Measurements from ENCODE around the gene RND1.

The RND1 gene

GRCh38 chr12:48824905-48825304, 40.8 kb downstream of the RND1 start:
- no peak overlapping the region for H2BK12ac ChIP-seq (ENCODE audit: low read length)
- no peak for DNase-seq
- no peak overlapping the region for H2BK120ac ChIP-seq (ENCODE audit: insufficient read depth, low read length, poor library complexity)
- H4K12ac ChIP-seq (ENCODE audit: low read depth, low read length) = no peak overlapping the region
- no peak overlapping the region for H3K27ac ChIP-seq (ENCODE audit: low read depth, low read length)
- peaks cover 58 to 67% of the 10 kb centered on the region in 2 experiments for H3K36me3 ChIP-seq (ENCODE audit: control insufficient read depth in 1 of 2, insufficient read depth in 2 of 2, low read length in 2 of 2)
- no peak overlapping the region for H4K8ac ChIP-seq (ENCODE audit: low read depth, low read length)
- no peaks in the 10 kb centered on the region for H3K27me3 ChIP-seq (ENCODE audit: insufficient read depth, low read length)
- H3K4me1 ChIP-seq (ENCODE audit: control insufficient read depth in 1 of 2, insufficient read depth in 2 of 2, low read length in 2 of 2) = peaks cover 0 to 4% of the 10 kb centered on the region in 2 experiments
- H2AFZ ChIP-seq (ENCODE audit: insufficient read depth, low read length, poor library complexity) = no peak overlapping the region
- no peak overlapping the region for H3K4ac ChIP-seq (ENCODE audit: low read depth, low read length)
- H3K4me2 ChIP-seq (ENCODE audit: low read length) = no peak overlapping the region
- H3K23ac ChIP-seq (ENCODE audit: low read length) = no peak overlapping the region
- H3K79me1 ChIP-seq (ENCODE audit: low read length) = no peaks in the 10 kb centered on the region
- H3K9me3 ChIP-seq (ENCODE audit: insufficient read depth, low read depth, low read length) = peaks cover 2% of the 10 kb centered on the region
- WGBS (ENCODE audit: extremely low coverage, insufficient coverage, insufficient read length) = no CpG with 5 or more reads among the region's 4 CpGs
- H3K9ac ChIP-seq (ENCODE audit: low read length) = no peak overlapping the region
- no peak overlapping the region for H3K18ac ChIP-seq (ENCODE audit: low read length)
- no peaks in the 10 kb centered on the region for H3K79me2 ChIP-seq (ENCODE audit: control insufficient read depth, insufficient read depth, low read length, poor library complexity)
- no peak overlapping the region for H3K4me3 ChIP-seq (ENCODE audit: low read depth, low read length)
- no peak overlapping the region for H4K91ac ChIP-seq (ENCODE audit: low read depth, low read length)
- H2BK5ac ChIP-seq (ENCODE audit: low read depth, low read length, poor library complexity) = no peak overlapping the region
- no peak overlapping the region for H2AK5ac ChIP-seq (ENCODE audit: low read length)
- H3K14ac ChIP-seq (ENCODE audit: low read length) = no peak overlapping the region

- Histone ChIP-seq H3K4ac (ENCODE audit: low read depth, low read length) (no peak overlapping the region), H2AFZ (ENCODE audit: insufficient read depth, low read length, poor library complexity) (no peak overlapping the region), H3K4me2 (ENCODE audit: low read length) (no peak overlapping the region), H4K91ac (ENCODE audit: low read depth, low read length) (no peak overlapping the region), H3K27ac (ENCODE audit: low read depth, low read length) (no peak overlapping the region), H3K4me3 (ENCODE audit: low read depth, low read length) (no peak overlapping the region), H2AK5ac (ENCODE audit: low read length) (no peak overlapping the region), H2BK120ac (ENCODE audit: insufficient read depth, low read length, poor library complexity) (no peak overlapping the region), H3K23ac (ENCODE audit: low read length) (no peak overlapping the region), H3K79me1 (ENCODE audit: low read length) (no peaks in the 10 kb centered on the region), H3K14ac (ENCODE audit: low read length) (no peak overlapping the region), H3K79me2 (ENCODE audit: control insufficient read depth, insufficient read depth, low read length, poor library complexity) (no peaks in the 10 kb centered on the region), H3K9ac (ENCODE audit: low read length) (no peak overlapping the region), H2BK5ac (ENCODE audit: low read depth, low read length, poor library complexity) (no peak overlapping the region), H3K9me3 (ENCODE audit: insufficient read depth, low read depth, low read length) (peaks cover 2% of the 10 kb centered on the region), H3K36me3 (ENCODE audit: control insufficient read depth in 1 of 2, insufficient read depth in 2 of 2, low read length in 2 of 2) (peaks cover 50 to 59% of the 10 kb centered on the region in 2 experiments), H4K12ac (ENCODE audit: low read depth, low read length) (no peak overlapping the region), H2BK12ac (ENCODE audit: low read length) (no peak overlapping the region), H3K18ac (ENCODE audit: low read length) (no peak overlapping the region), H3K4me1 (ENCODE audit: control insufficient read depth in 1 of 2, insufficient read depth in 2 of 2, low read length in 2 of 2) (peaks cover 4 to 8% of the 10 kb centered on the region in 2 experiments), H4K8ac (ENCODE audit: low read depth, low read length) (no peak overlapping the region), H3K27me3 (ENCODE audit: insufficient read depth, low read length) (no peaks in the 10 kb centered on the region)
- 100% methylated on average over 1 of the region's 12 CpGs for WGBS (ENCODE audit: extremely low coverage, insufficient coverage, insufficient read length)
- DNase-seq = no peak
Observed at GRCh38 chr12:48824112-48824511, 41.6 kb downstream of the RND1 start.

GRCh38 chr12:48823281-48823680, 42.4 kb downstream of the RND1 start:
- Histone ChIP-seq H3K79me2 (ENCODE audit: control insufficient read depth, insufficient read depth, low read length, poor library complexity) (peaks cover 2% of the 10 kb centered on the region), H2BK5ac (ENCODE audit: low read depth, low read length, poor library complexity) (no peak overlapping the region), H4K91ac (ENCODE audit: low read depth, low read length) (no peak overlapping the region), H3K9me3 (ENCODE audit: insufficient read depth, low read depth, low read length) (peaks cover 2% of the 10 kb centered on the region), H3K4me1 (ENCODE audit: control insufficient read depth in 1 of 2, insufficient read depth in 2 of 2, low read length in 2 of 2) (peaks cover 6 to 12% of the 10 kb centered on the region in 2 experiments), H2AK5ac (ENCODE audit: low read length) (no peak overlapping the region), H2AFZ (ENCODE audit: insufficient read depth, low read length, poor library complexity) (no peak overlapping the region), H3K27ac (ENCODE audit: low read depth, low read length) (no peak overlapping the region), H2BK12ac (ENCODE audit: low read length) (no peak overlapping the region), H4K8ac (ENCODE audit: low read depth, low read length) (no peak overlapping the region), H3K23ac (ENCODE audit: low read length) (no peak overlapping the region), H3K4me2 (ENCODE audit: low read length) (no peak overlapping the region), H3K9ac (ENCODE audit: low read length) (no peak overlapping the region), H4K12ac (ENCODE audit: low read depth, low read length) (no peak overlapping the region), H2BK120ac (ENCODE audit: insufficient read depth, low read length, poor library complexity) (no peak overlapping the region), H3K18ac (ENCODE audit: low read length) (no peak overlapping the region), H3K79me1 (ENCODE audit: low read length) (peaks cover 7% of the 10 kb centered on the region), H3K36me3 (ENCODE audit: control insufficient read depth in 1 of 2, insufficient read depth in 2 of 2, low read length in 2 of 2) (peaks cover 43 to 51% of the 10 kb centered on the region in 2 experiments), H3K4ac (ENCODE audit: low read depth, low read length) (no peak overlapping the region), H3K14ac (ENCODE audit: low read length) (no peak overlapping the region), H3K27me3 (ENCODE audit: insufficient read depth, low read length) (no peaks in the 10 kb centered on the region), H3K4me3 (ENCODE audit: low read depth, low read length) (no peak overlapping the region)
- DNase-seq = no peak
- WGBS (ENCODE audit: extremely low coverage, insufficient coverage, insufficient read length) = no CpG with 5 or more reads among the region's 11 CpGs

- H3K4me1 ChIP-seq (ENCODE audit: control insufficient read depth in 1 of 2, insufficient read depth in 2 of 2, low read length in 2 of 2) = peaks cover 8 to 15% of the 10 kb centered on the region in 2 experiments
- no peak overlapping the region for H3K4me2 ChIP-seq (ENCODE audit: low read length)
- no peak overlapping the region for H3K14ac ChIP-seq (ENCODE audit: low read length)
Observed at GRCh38 chr12:48822711-48823110, 43.0 kb downstream of the RND1 start.

More at GRCh38 chr12:48822711-48823110, 43.0 kb downstream of the RND1 start:
- no peak overlapping the region for H4K8ac ChIP-seq (ENCODE audit: low read depth, low read length)
- no peak for DNase-seq
- H2BK5ac ChIP-seq (ENCODE audit: low read depth, low read length, poor library complexity) = no peak overlapping the region
- H2AK5ac ChIP-seq (ENCODE audit: low read length) = no peak overlapping the region
- no peak overlapping the region for H3K18ac ChIP-seq (ENCODE audit: low read length)
- H3K36me3 ChIP-seq (ENCODE audit: control insufficient read depth in 1 of 2, insufficient read depth in 2 of 2, low read length in 2 of 2) = peaks cover 37 to 45% of the 10 kb centered on the region in 2 experiments
- H3K4ac ChIP-seq (ENCODE audit: low read depth, low read length) = no peak overlapping the region
- H2AFZ ChIP-seq (ENCODE audit: insufficient read depth, low read length, poor library complexity) = no peak overlapping the region
- no peaks in the 10 kb centered on the region for H3K27me3 ChIP-seq (ENCODE audit: insufficient read depth, low read length)
- H3K4me3 ChIP-seq (ENCODE audit: low read depth, low read length) = no peak overlapping the region
- H2BK120ac ChIP-seq (ENCODE audit: insufficient read depth, low read length, poor library complexity) = no peak overlapping the region
- no peak overlapping the region for H4K12ac ChIP-seq (ENCODE audit: low read depth, low read length)
- peaks cover 2% of the 10 kb centered on the region for H3K9me3 ChIP-seq (ENCODE audit: insufficient read depth, low read depth, low read length)
- no peak overlapping the region for H3K9ac ChIP-seq (ENCODE audit: low read length)
- peaks cover 7% of the 10 kb centered on the region for H3K79me2 ChIP-seq (ENCODE audit: control insufficient read depth, insufficient read depth, low read length, poor library complexity)
- H3K27ac ChIP-seq (ENCODE audit: low read depth, low read length) = no peak overlapping the region
- no peak overlapping the region for H4K91ac ChIP-seq (ENCODE audit: low read depth, low read length)
- H3K23ac ChIP-seq (ENCODE audit: low read length) = no peak overlapping the region
- H3K79me1 ChIP-seq (ENCODE audit: low read length) = peaks cover 13% of the 10 kb centered on the region
- no peak overlapping the region for H2BK12ac ChIP-seq (ENCODE audit: low read length)
- no CpG with 5 or more reads among the region's 2 CpGs for WGBS (ENCODE audit: extremely low coverage, insufficient coverage, insufficient read length)
